ENCODE results near the gene MAP3K2.
A peak's percentile ranks its signal among the peaks of the same experiment; 100 is the strongest.

The MAP3K2 gene

DNA sequence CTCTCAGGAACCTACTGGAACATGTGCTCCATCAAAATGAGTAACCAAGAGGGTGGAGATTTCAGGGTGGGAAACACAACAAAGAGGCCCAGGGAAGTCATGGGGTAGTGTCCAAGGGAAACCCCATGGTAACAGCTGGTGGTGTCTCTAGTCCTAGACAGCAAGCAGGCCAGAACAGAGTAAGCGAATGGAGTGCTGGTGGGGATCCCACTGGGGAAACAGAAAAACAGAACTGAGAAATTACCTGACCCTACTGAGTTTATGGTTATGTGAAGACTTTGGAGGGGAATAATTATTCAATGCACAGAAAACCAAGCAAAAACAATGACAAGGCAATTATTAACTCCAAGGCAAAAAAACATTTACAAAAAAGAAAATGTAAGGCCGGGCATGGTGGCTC is 110.7 kb downstream of the MAP3K2 start:
- Histone ChIP-seq H2BK15ac (ENCODE audit: low read depth, poor library complexity, severe bottlenecking) (no peak overlapping the region), H3K18ac (ENCODE audit: low read depth in 1 of 2, low read length in 2 of 2) (no peak overlapping the region), H3K36me3 (ENCODE audit: control insufficient read depth in 1 of 2, insufficient read depth in 2 of 2, low read depth in 1 of 2, low read length in 2 of 2) (peaks cover 61 to 86% of the 10 kb centered on the region in 2 experiments), H2BK5ac (ENCODE audit: low read depth, low read length, poor library complexity, severe bottlenecking) (no peak overlapping the region), H3K23ac (ENCODE audit: low read length in 2 of 2) (no peak overlapping the region), H3K79me1 (replicated peaks; ENCODE audit: low read length, poor library complexity, severe bottlenecking) (peaks cover 50% of the 10 kb centered on the region), H3K4me1 (ENCODE audit: control insufficient read depth, insufficient read depth, low read depth, low read length) (no peaks in the 10 kb centered on the region), H2AFZ (ENCODE audit: low read depth, low read length) (no peak overlapping the region), H3K27ac (ENCODE audit: low read length, poor library complexity, severe bottlenecking) (no peak overlapping the region), H3K4me3 (ENCODE audit: insufficient read depth in 1 of 2, low read depth in 1 of 2, low read length in 2 of 2) (no peak overlapping the region), H3K14ac (ENCODE audit: low read length in 2 of 2) (no peak overlapping the region), H2BK12ac (ENCODE audit: low read length in 2 of 2) (no peak overlapping the region), H3K27me3 (ENCODE audit: control insufficient read depth in 1 of 2, insufficient read depth in 1 of 2, low read length in 2 of 2) (no peaks in the 10 kb centered on the region), H2BK120ac (ENCODE audit: low read depth, low read length) (no peak overlapping the region), H2AK5ac (ENCODE audit: low read length, severe bottlenecking) (no peak overlapping the region), H4K8ac (ENCODE audit: low read length) (no peak overlapping the region), H3K9ac (ENCODE audit: low read length) (no peak overlapping the region), H3K9me3 (ENCODE audit: control insufficient read depth, low read length) (no peaks in the 10 kb centered on the region), H3K4ac (ENCODE audit: low read depth in 1 of 2, low read length in 2 of 2) (no peak overlapping the region), H3K4me2 (ENCODE audit: low read length, poor library complexity, severe bottlenecking) (no peak overlapping the region), H4K91ac (ENCODE audit: low read length) (no peak overlapping the region)
- WGBS = 100% methylated on average over 2 of the region's 2 CpGs
- peak; percentile 10 for DNase-seq

DNA sequence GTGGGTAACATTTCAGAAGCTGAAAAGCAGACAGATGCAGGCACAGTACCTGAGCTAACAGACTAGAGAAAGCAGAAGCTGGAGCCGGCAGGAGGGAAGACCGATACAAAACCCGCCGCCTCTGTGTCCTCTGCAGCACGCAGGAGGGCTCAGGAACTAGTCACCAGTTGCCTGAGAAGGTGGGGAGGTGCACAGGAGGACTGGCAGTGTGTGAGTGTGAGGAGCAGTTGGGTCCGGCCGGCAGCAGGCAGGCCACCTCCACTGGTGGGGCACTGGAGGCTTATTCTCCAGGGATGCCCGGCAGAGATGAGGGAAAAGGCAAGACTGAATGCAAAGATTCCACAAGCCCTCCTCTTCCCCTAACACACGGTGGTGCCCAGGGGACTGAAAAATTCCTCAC is 112.0 kb downstream of the MAP3K2 start:
- no peak overlapping the region for H2BK120ac ChIP-seq (ENCODE audit: low read depth, low read length)
- no peaks in the 10 kb centered on the region for H3K27me3 ChIP-seq (ENCODE audit: control insufficient read depth in 1 of 2, insufficient read depth in 1 of 2, low read length in 2 of 2)
- no peak overlapping the region for H3K27ac ChIP-seq (ENCODE audit: low read length, poor library complexity, severe bottlenecking)
- no peak overlapping the region for H3K14ac ChIP-seq (ENCODE audit: low read length in 2 of 2)
- H2AK5ac ChIP-seq (ENCODE audit: low read length, severe bottlenecking) = no peak overlapping the region
- WGBS = 95% methylated on average over 9 of the region's 9 CpGs
- H3K4me1 ChIP-seq (ENCODE audit: control insufficient read depth, insufficient read depth, low read depth, low read length) = no peaks in the 10 kb centered on the region
- no peak overlapping the region for H3K4ac ChIP-seq (ENCODE audit: low read depth in 1 of 2, low read length in 2 of 2)
- H3K9me3 ChIP-seq (ENCODE audit: control insufficient read depth, low read length) = no peaks in the 10 kb centered on the region
- H2BK5ac ChIP-seq (ENCODE audit: low read depth, low read length, poor library complexity, severe bottlenecking) = no peak overlapping the region
- H2BK12ac ChIP-seq (ENCODE audit: low read length in 2 of 2) = no peak overlapping the region
- peaks cover 52% of the 10 kb centered on the region for H3K79me1 ChIP-seq (replicated peaks; ENCODE audit: low read length, poor library complexity, severe bottlenecking)
- H3K18ac ChIP-seq (ENCODE audit: low read depth in 1 of 2, low read length in 2 of 2) = no peak overlapping the region
- no peak overlapping the region for H3K4me3 ChIP-seq (ENCODE audit: insufficient read depth in 1 of 2, low read depth in 1 of 2, low read length in 2 of 2)
- H2BK15ac ChIP-seq (ENCODE audit: low read depth, poor library complexity, severe bottlenecking) = no peak overlapping the region
- no peak overlapping the region for H3K9ac ChIP-seq (ENCODE audit: low read length)
- H3K23ac ChIP-seq (ENCODE audit: low read length in 2 of 2) = no peak overlapping the region
- H3K36me3 ChIP-seq (ENCODE audit: control insufficient read depth in 1 of 2, insufficient read depth in 2 of 2, low read depth in 1 of 2, low read length in 2 of 2) = peaks cover 69 to 88% of the 10 kb centered on the region in 2 experiments
- no peak for DNase-seq
- no peak overlapping the region for H4K91ac ChIP-seq (ENCODE audit: low read length)
- no peak overlapping the region for H2AFZ ChIP-seq (ENCODE audit: low read depth, low read length)
- peak overlapping the region; percentile 19 for H4K8ac ChIP-seq (ENCODE audit: low read length)
- H3K4me2 ChIP-seq (ENCODE audit: low read length, poor library complexity, severe bottlenecking) = no peak overlapping the region

DNA sequence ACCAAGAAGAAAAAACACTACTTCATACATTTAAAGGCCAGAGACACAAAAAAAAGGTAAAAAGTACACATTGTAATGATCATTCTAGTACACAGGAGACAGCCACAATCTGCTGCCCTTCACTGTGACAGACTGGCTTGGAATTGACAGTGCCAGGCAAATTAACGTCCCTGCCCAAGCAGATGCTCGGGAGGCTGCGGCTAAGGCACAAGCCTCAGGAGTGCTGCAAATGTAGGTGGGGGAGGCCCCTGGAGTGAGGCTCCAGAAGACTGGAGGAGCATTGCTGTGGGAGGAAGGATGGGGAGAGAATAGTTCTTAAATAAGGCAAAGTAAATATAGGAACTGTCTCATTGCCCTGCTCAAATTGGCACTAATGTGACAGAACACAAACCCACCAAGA is 112.4 kb downstream of the MAP3K2 start:
- no peak overlapping the region for H2BK5ac ChIP-seq (ENCODE audit: low read depth, low read length, poor library complexity, severe bottlenecking)
- H3K27ac ChIP-seq (ENCODE audit: low read length, poor library complexity, severe bottlenecking) = no peak overlapping the region
- H3K4me3 ChIP-seq (ENCODE audit: insufficient read depth in 1 of 2, low read depth in 1 of 2, low read length in 2 of 2) = no peak overlapping the region
- no peak overlapping the region for H2BK120ac ChIP-seq (ENCODE audit: low read depth, low read length)
- no peak overlapping the region for H3K4me2 ChIP-seq (ENCODE audit: low read length, poor library complexity, severe bottlenecking)
- H3K27me3 ChIP-seq (ENCODE audit: control insufficient read depth in 1 of 2, insufficient read depth in 1 of 2, low read length in 2 of 2) = no peaks in the 10 kb centered on the region
- no peak overlapping the region for H3K14ac ChIP-seq (ENCODE audit: low read length in 2 of 2)
- no peak overlapping the region for H2BK15ac ChIP-seq (ENCODE audit: low read depth, poor library complexity, severe bottlenecking)
- 97% methylated on average over 3 of the region's 3 CpGs for WGBS
- H3K9ac ChIP-seq (ENCODE audit: low read length) = no peak overlapping the region
- H3K23ac ChIP-seq (ENCODE audit: low read length in 2 of 2) = no peak overlapping the region
- H3K4ac ChIP-seq (ENCODE audit: low read depth in 1 of 2, low read length in 2 of 2) = no peak overlapping the region
- H3K9me3 ChIP-seq (ENCODE audit: control insufficient read depth, low read length) = no peaks in the 10 kb centered on the region
- no peak overlapping the region for H2BK12ac ChIP-seq (ENCODE audit: low read length in 2 of 2)
- peaks cover 55% of the 10 kb centered on the region for H3K79me1 ChIP-seq (replicated peaks; ENCODE audit: low read length, poor library complexity, severe bottlenecking)
- H3K4me1 ChIP-seq (ENCODE audit: control insufficient read depth, insufficient read depth, low read depth, low read length) = no peaks in the 10 kb centered on the region
- no peak overlapping the region for H3K18ac ChIP-seq (ENCODE audit: low read depth in 1 of 2, low read length in 2 of 2)
- no peak overlapping the region for H4K8ac ChIP-seq (ENCODE audit: low read length)
- H4K91ac ChIP-seq (ENCODE audit: low read length) = no peak overlapping the region
- H2AFZ ChIP-seq (ENCODE audit: low read depth, low read length) = no peak overlapping the region
- H2AK5ac ChIP-seq (ENCODE audit: low read length, severe bottlenecking) = no peak overlapping the region
- no peak for DNase-seq
- H3K36me3 ChIP-seq (ENCODE audit: control insufficient read depth in 1 of 2, insufficient read depth in 2 of 2, low read depth in 1 of 2, low read length in 2 of 2) = peaks cover 72 to 89% of the 10 kb centered on the region in 2 experiments

DNA sequence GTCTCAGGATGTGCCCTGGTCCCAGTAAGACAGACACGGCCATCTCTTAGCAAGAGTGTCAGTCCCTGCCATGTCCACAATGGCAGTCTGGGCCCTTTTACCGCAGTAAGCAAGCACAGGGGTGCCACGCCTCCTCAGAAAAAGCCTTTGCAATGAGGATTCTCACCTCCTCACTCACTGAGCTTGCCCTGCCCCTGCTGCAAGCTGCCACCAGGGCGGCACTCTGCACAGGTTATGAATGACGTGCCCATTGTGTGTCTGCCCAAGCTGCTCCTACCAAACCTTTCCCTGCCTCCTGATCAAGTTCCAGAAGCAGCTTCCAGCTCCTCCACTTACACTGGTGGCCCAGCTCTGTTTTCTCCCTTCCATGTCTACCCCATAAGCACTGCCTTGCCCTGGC is 117.1 kb downstream of the MAP3K2 start:
- Histone ChIP-seq H2BK15ac (ENCODE audit: low read depth, poor library complexity, severe bottlenecking) (no peak overlapping the region), H3K36me3 (ENCODE audit: control insufficient read depth in 1 of 2, insufficient read depth in 2 of 2, low read depth in 1 of 2, low read length in 2 of 2) (peaks cover 61 to 83% of the 10 kb centered on the region in 2 experiments), H3K23ac (ENCODE audit: low read length in 2 of 2) (no peak overlapping the region), H4K8ac (ENCODE audit: low read length) (no peak overlapping the region), H2AFZ (ENCODE audit: low read depth, low read length) (no peak overlapping the region), H2AK5ac (ENCODE audit: low read length, severe bottlenecking) (no peak overlapping the region), H2BK12ac (ENCODE audit: low read length in 2 of 2) (no peak overlapping the region), H3K4me1 (ENCODE audit: control insufficient read depth, insufficient read depth, low read depth, low read length) (no peaks in the 10 kb centered on the region), H3K27ac (ENCODE audit: low read length, poor library complexity, severe bottlenecking) (no peak overlapping the region), H3K4me3 (ENCODE audit: insufficient read depth in 1 of 2, low read depth in 1 of 2, low read length in 2 of 2) (no peak overlapping the region), H3K4me2 (ENCODE audit: low read length, poor library complexity, severe bottlenecking) (no peak overlapping the region), H3K9me3 (ENCODE audit: control insufficient read depth, low read length) (no peaks in the 10 kb centered on the region), H2BK5ac (ENCODE audit: low read depth, low read length, poor library complexity, severe bottlenecking) (no peak overlapping the region), H3K79me1 (replicated peaks; ENCODE audit: low read length, poor library complexity, severe bottlenecking) (peaks cover 34% of the 10 kb centered on the region), H3K14ac (ENCODE audit: low read length in 2 of 2) (no peak overlapping the region), H4K91ac (ENCODE audit: low read length) (no peak overlapping the region), H3K9ac (ENCODE audit: low read length) (no peak overlapping the region), H3K4ac (ENCODE audit: low read depth in 1 of 2, low read length in 2 of 2) (no peak overlapping the region), H2BK120ac (ENCODE audit: low read depth, low read length) (no peak overlapping the region), H3K18ac (ENCODE audit: low read depth in 1 of 2, low read length in 2 of 2) (no peak overlapping the region), H3K27me3 (ENCODE audit: control insufficient read depth in 1 of 2, insufficient read depth in 1 of 2, low read length in 2 of 2) (no peaks in the 10 kb centered on the region)
- WGBS = 98% methylated on average over 5 of the region's 5 CpGs
- no peak for DNase-seq
